B cell (primary cell): ENCODE data around the gene EXT2.

Experiments
- EZH2 ChIP-seq: IDR thresholded peaks from 2 replicates; pipeline ENCODE4 v1.6.1; 2012; ENCODE audit warnings: borderline replicate concordance, low read depth, mild to moderate bottlenecking, moderate library complexity, low read length; ENCODE audit not compliant: insufficient read depth, poor library complexity, severe bottlenecking
- TF ChIP-seq, protein P1 (sequence below): fragments of 200-600 bp; IDR thresholded peaks from one replicate; pipeline ENCODE4 v1.8.0; 2022; ENCODE audit warnings: antibody characterized with exemption, mild to moderate bottlenecking

DNA sequence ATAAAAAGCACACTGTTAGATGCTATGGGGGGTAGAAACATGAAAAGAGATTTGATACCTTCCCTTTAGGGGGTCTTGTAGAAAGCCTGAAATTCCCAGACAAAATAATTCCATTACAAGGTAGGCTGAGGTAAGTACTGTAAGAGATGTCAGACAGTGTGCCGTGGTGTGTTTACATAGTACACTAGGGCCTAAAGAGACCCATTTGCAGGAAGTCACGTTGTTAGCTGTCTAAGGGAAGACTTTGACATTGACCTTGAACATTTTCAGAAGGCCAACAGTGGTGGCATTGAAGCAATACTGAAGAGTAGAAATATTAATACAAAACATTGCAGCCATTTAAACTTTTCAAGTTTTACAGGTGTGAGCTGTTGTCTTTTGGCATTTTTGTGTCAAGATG, 30.8 kb downstream of the EXT2 start:
- TF ChIP-seq, protein P1, sequence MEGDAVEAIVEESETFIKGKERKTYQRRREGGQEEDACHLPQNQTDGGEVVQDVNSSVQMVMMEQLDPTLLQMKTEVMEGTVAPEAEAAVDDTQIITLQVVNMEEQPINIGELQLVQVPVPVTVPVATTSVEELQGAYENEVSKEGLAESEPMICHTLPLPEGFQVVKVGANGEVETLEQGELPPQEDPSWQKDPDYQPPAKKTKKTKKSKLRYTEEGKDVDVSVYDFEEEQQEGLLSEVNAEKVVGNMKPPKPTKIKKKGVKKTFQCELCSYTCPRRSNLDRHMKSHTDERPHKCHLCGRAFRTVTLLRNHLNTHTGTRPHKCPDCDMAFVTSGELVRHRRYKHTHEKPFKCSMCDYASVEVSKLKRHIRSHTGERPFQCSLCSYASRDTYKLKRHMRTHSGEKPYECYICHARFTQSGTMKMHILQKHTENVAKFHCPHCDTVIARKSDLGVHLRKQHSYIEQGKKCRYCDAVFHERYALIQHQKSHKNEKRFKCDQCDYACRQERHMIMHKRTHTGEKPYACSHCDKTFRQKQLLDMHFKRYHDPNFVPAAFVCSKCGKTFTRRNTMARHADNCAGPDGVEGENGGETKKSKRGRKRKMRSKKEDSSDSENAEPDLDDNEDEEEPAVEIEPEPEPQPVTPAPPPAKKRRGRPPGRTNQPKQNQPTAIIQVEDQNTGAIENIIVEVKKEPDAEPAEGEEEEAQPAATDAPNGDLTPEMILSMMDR: no peak
- no peak for TF ChIP-seq EZH2
